Activated CD4-positive, alpha-beta memory T cell treated with anti-CD3 and anti-CD28 coated beads for 36 hours (primary cell): ENCODE results near the gene TOB1. TPM values are rescaled to one million over a fixed set of nuclear protein-coding genes. Genes with fewer than 3 reads are reported as not detected.

Experiments
- CTCF ChIA-PET: fragments of 350-600 bp; sonication (Branson Sonifier 250); formaldehyde crosslinking; loops from one replicate; lab custom pipeline; 2021; ENCODE audit warnings: antibody characterized with exemption, inconsistent platforms; lab: Charles Lee
- POLR2A ChIA-PET: fragments of 350-600 bp; sonication (Branson Sonifier 250); formaldehyde crosslinking; loops from one replicate; lab custom pipeline; 2021; ENCODE audit warnings: antibody characterized with exemption; lab: Charles Lee
- DNase-seq: peaks from one replicate; pipeline ENCODE4 v3.0.0-alpha.2; 2020
- H3K27ac Mint-ChIP-seq: one replicate; pipeline ENCODE4 v1.8.0; 2021; ENCODE audit warnings: mixed read lengths
- H3K27me3 Mint-ChIP-seq: one replicate; pipeline ENCODE4 v1.8.0; 2021; ENCODE audit warnings: mixed read lengths
- H3K36me3 Mint-ChIP-seq: one replicate; pipeline ENCODE4 v1.8.0; 2021; ENCODE audit warnings: mixed read lengths
- H3K4me1 Mint-ChIP-seq: one replicate; pipeline ENCODE4 v1.8.0; 2021; ENCODE audit warnings: low read depth, mixed read lengths
- H3K4me3 Mint-ChIP-seq: one replicate; pipeline ENCODE4 v1.8.0; 2021; ENCODE audit warnings: mild to moderate bottlenecking, mixed read lengths
- H3K9me3 Mint-ChIP-seq: one replicate; pipeline ENCODE4 v1.8.0; 2021; ENCODE audit warnings: mixed read lengths
- intact Hi-C: fragments of 100-400 bp; cut with micrococcal nuclease; formaldehyde crosslinking; loops from one replicate; pipeline ENCODE4 v1.15.1; 2023
- total RNA-seq, 2 experiments: library from RNA; stranded (reverse); gene quantifications; one replicate each; pipeline ENCODE4 v1.2.3, GENCODE V29; 2021

TOB1 gene
- total RNA-seq, 2 experiments from 2014 or later, result 42.3 to 44.1 TPM

GRCh38 chr17:50834429-50835300, 31.5 kb downstream of the TOB1 start:
- no peaks in the 10 kb centered on the region for H3K36me3 Mint-ChIP-seq
- no peak overlapping the region for H3K27ac Mint-ChIP-seq
- no peak for DNase-seq
- no peaks in the 10 kb centered on the region for H3K4me1 Mint-ChIP-seq
- no peak overlapping the region for H3K4me3 Mint-ChIP-seq
- intact Hi-C loops, result no loop called here
- no peaks in the 10 kb centered on the region for H3K9me3 Mint-ChIP-seq
- ChIA-PET CTCF (interaction anchor here (0.7 to 1.1 kb wide), 2 partner anchors 18 kb away, joined by 3 to 4 read pairs; no protein-coding TSS in a partner anchor), POLR2A (no interaction called here)
- peaks cover 17% of the 10 kb centered on the region for H3K27me3 Mint-ChIP-seq

DNA sequence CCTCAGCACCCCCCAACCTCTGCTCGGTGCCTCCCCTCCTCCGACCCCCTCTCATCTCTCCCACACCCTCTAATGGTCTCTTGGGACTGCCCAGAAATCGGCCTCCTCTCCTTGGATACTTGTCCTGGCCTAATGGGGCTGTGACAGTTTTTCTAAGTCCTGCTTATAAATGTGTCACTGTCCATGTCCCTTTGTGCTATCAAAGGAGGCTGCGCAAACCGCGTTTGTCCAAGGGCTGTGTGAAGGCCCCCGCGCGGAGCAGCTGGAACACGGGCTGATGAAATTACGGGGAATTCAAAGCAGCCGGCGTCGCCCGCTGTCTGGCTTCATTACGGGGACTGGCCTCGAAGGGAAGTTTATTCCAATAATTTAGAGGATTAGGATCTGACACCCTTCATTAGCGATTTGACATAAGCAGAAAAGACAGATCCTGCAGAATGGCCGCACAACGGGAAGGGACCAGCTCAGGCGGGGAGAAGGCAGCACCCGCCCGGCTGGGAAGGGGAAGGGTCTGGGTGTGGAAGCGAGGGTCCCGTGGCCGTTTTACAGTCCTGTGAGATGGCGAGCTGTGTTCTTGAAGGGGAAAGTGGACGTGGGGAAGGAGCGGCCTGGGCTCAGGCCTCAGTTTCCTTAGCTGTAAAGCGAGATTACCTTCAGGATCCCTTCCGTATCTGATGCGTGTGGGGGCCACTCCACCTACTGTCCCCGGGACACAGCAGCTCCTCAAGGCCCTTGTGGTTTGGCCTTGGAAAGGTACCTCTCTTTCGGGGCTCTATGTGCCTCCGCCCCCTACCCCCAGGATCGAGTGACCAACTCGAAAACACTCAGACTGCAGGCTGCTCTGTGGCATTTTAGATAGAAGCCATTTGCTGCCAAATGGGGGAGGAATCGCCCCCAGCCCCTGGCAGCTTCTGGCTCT, 32.4 kb downstream of the TOB1 start:
- Mint-ChIP-seq H3K4me3 (no peak overlapping the region), H3K27ac (no peak overlapping the region), H3K36me3 (no peaks in the 10 kb centered on the region), H3K27me3 (peaks cover 17% of the 10 kb centered on the region), H3K4me1 (peaks cover 2% of the 10 kb centered on the region), H3K9me3 (no peaks in the 10 kb centered on the region)
- intact Hi-C loops, result no loop called here
- no peak for DNase-seq
- ChIA-PET POLR2A (no interaction called here), CTCF (interaction anchor here (0.7 to 1.2 kb wide), 3 partner anchors 17 to 50 kb away, joined by 3 to 4 read pairs (median 3); no protein-coding TSS in a partner anchor)

DNA sequence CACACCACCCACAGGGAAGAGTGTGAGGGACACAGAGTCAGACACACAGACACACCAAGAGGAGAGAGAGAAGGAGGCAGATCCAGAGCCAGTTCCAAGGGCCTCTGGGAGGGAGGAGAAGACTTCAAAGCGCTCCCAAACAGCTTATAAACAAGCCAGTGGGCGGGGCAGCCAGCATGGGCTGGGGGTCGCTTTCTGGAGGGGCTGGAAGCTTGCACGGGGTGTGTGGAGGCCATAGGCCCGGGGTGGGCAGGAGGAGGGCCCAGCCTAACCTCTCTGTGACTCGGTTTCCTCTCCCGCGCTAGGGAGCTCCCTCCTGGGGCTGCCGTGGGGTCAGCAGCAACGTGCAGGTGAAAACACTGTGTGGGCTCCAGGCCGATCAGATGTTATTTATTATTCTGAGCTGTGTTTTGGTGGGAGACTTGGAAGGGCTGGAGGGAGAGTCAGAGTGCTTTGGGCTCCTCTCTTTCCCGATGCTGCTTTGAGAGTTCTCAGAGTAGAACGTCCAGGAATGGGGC, 33.2 kb downstream of the TOB1 start:
- intact Hi-C loops, result no loop called here
- peaks cover 17% of the 10 kb centered on the region for H3K27me3 Mint-ChIP-seq
- no peaks in the 10 kb centered on the region for H3K36me3 Mint-ChIP-seq
- no peak for DNase-seq
- no peak overlapping the region for H3K4me3 Mint-ChIP-seq
- no peaks in the 10 kb centered on the region for H3K9me3 Mint-ChIP-seq
- ChIA-PET CTCF (interaction anchor here (1.1 to 1.2 kb wide), 2 partner anchors 19 to 49 kb away, joined by 3 to 4 read pairs; no protein-coding TSS in a partner anchor), POLR2A (no interaction called here)
- H3K4me1 Mint-ChIP-seq, result peaks cover 2% of the 10 kb centered on the region
- H3K27ac Mint-ChIP-seq, result no peak overlapping the region

DNA sequence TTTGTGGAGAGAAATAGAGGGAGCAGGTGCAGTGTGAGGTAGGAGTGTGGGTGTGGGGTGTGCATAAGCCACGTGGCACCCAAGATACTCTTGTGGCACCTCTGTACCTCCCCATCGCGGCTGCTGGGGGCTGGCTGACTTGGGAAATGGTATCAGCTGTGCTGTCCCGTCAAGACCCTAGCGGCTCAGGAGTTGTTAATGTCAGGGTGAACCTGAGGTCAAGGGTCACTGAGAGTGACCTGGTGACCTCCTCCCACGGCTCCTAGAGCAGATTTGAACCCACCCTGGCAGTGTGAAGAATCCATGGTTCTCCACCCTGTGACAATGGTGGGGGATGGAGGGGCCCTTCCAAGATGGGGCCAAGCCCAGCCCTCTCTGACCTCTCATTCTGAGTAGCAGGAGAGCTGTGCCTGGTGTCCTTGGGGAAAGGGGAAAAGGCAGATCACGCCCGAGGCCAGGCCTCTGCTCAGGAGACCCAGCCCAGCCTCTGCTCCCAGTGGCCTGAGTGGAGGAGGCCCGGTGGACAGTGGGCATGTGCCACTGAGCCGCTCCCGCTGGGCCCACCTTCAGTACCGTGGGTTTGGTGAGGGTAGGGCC, 33.8 kb downstream of the TOB1 start:
- H3K27ac Mint-ChIP-seq, result no peak overlapping the region
- peaks cover 2% of the 10 kb centered on the region for H3K4me1 Mint-ChIP-seq
- H3K36me3 Mint-ChIP-seq, result no peaks in the 10 kb centered on the region
- H3K4me3 Mint-ChIP-seq, result no peak overlapping the region
- ChIA-PET POLR2A (no interaction called here), CTCF (interaction anchor here (1.1 to 1.2 kb wide), 2 partner anchors 20 to 48 kb away, joined by 3 to 4 read pairs; no protein-coding TSS in a partner anchor)
- DNase-seq, result no peak
- peaks cover 17% of the 10 kb centered on the region for H3K27me3 Mint-ChIP-seq
- intact Hi-C loops, result no loop called here
- no peaks in the 10 kb centered on the region for H3K9me3 Mint-ChIP-seq

DNA sequence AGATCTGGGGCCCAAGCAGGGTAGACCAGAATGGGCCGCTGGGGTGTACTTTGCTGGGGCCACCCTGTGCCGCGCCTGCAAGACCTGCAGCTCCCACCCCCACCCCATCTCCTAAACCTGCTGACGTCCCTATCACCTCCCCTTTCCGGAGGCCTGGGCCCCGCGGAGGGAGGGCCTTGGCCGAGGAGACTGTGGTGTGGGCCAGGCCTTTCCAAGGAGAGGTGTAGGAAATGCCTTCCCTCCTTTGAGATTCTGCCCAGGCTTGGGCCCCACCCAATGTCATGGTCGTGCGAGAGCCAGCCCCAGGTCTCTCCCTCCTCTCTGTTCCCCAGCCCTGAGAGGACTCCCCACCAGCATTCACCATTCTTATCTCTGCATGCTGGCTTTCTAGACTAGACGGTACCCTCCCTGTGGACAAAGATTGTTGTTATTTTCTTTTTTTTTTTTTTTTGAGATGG, 34.7 kb downstream of the TOB1 start:
- Mint-ChIP-seq H3K27ac (no peak overlapping the region), H3K27me3 (peaks cover 17% of the 10 kb centered on the region), H3K4me3 (no peak overlapping the region), H3K4me1 (peaks cover 2% of the 10 kb centered on the region), H3K36me3 (no peaks in the 10 kb centered on the region), H3K9me3 (no peaks in the 10 kb centered on the region)
- intact Hi-C loops, result no loop called here
- ChIA-PET CTCF (no interaction called here), POLR2A (no interaction called here)
- DNase-seq, result no peak

GRCh38 chr17:50830994-50831393, 35.2 kb downstream of the TOB1 start:
- peaks cover 2% of the 10 kb centered on the region for H3K4me1 Mint-ChIP-seq
- H3K4me3 Mint-ChIP-seq, result no peak overlapping the region
- no peaks in the 10 kb centered on the region for H3K36me3 Mint-ChIP-seq
- no peak overlapping the region for H3K27ac Mint-ChIP-seq
- H3K27me3 Mint-ChIP-seq, result peaks cover 17% of the 10 kb centered on the region
- ChIA-PET POLR2A (no interaction called here), CTCF (interaction anchor here (1.0 to 1.4 kb wide), 5 partner anchors 11 to 48 kb away, joined by 3 to 5 read pairs (median 4); no protein-coding TSS in a partner anchor)
- intact Hi-C loops, result no loop called here
- H3K9me3 Mint-ChIP-seq, result no peaks in the 10 kb centered on the region
- no peak for DNase-seq

GRCh38 chr17:50830352-50830751, 35.8 kb downstream of the TOB1 start:
- ChIA-PET CTCF (interaction anchor here (1.0 to 1.4 kb wide), 5 partner anchors 12 to 48 kb away, joined by 3 to 5 read pairs (median 4); no protein-coding TSS in a partner anchor), POLR2A (no interaction called here)
- no peak overlapping the region for H3K4me3 Mint-ChIP-seq
- H3K9me3 Mint-ChIP-seq, result no peaks in the 10 kb centered on the region
- no peak overlapping the region for H3K27ac Mint-ChIP-seq
- intact Hi-C loops, result no loop called here
- H3K27me3 Mint-ChIP-seq, result peaks cover 14% of the 10 kb centered on the region
- DNase-seq, result no peak
- no peaks in the 10 kb centered on the region for H3K36me3 Mint-ChIP-seq
- peaks cover 2% of the 10 kb centered on the region for H3K4me1 Mint-ChIP-seq

- Mint-ChIP-seq H3K4me3 (no peak overlapping the region), H3K36me3 (no peaks in the 10 kb centered on the region), H3K27ac (no peak overlapping the region), H3K27me3 (peaks cover 6% of the 10 kb centered on the region), H3K9me3 (no peaks in the 10 kb centered on the region), H3K4me1 (peaks cover 2% of the 10 kb centered on the region)
- intact Hi-C loops, result no loop called here
- POLR2A ChIA-PET, result no interaction called here
- CTCF ChIA-PET, result interaction anchor here (0.9 to 1.6 kb wide), 4 partner anchors 10 to 45 kb away, joined by 3 to 4 read pairs (median 3); no protein-coding TSS in a partner anchor
- DNase-seq, result no peak
These were observed 36.8 kb downstream of the TOB1 start for GRCh38 chr17:50829332-50829731.

GRCh38 chr17:50828508-50829170, 37.5 kb downstream of the TOB1 start:
- intact Hi-C loops, result no loop called here
- peaks cover 2% of the 10 kb centered on the region for H3K4me1 Mint-ChIP-seq
- CTCF ChIA-PET, result interaction anchor here (0.6 to 1.6 kb wide), 4 partner anchors 10 to 47 kb away, joined by 3 to 4 read pairs (median 3); no protein-coding TSS in a partner anchor
- no peak overlapping the region for H3K4me3 Mint-ChIP-seq
- no peaks in the 10 kb centered on the region for H3K9me3 Mint-ChIP-seq
- DNase-seq, result no peak
- no peak overlapping the region for H3K27ac Mint-ChIP-seq
- peaks cover 2% of the 10 kb centered on the region for H3K27me3 Mint-ChIP-seq
- no peaks in the 10 kb centered on the region for H3K36me3 Mint-ChIP-seq
- POLR2A ChIA-PET, result no interaction called here

GRCh38 chr17:50825188-50825587, 41.0 kb downstream of the TOB1 start:
- Mint-ChIP-seq H3K36me3 (no peaks in the 10 kb centered on the region), H3K27me3 (no peaks in the 10 kb centered on the region), H3K4me3 (no peak overlapping the region), H3K4me1 (peaks cover 2% of the 10 kb centered on the region), H3K27ac (no peak overlapping the region), H3K9me3 (no peaks in the 10 kb centered on the region)
- intact Hi-C loops, result no loop called here
- CTCF ChIA-PET, result interaction anchor here (1.1 kb wide), 2 partner anchors 17 to 42 kb away, joined by 3 read pairs; no protein-coding TSS in a partner anchor
- no peak for DNase-seq
- POLR2A ChIA-PET, result no interaction called here

GRCh38 chr17:50824429-50824828, 41.7 kb downstream of the TOB1 start:
- H3K27ac Mint-ChIP-seq, result no peak overlapping the region
- no peaks in the 10 kb centered on the region for H3K9me3 Mint-ChIP-seq
- no peaks in the 10 kb centered on the region for H3K36me3 Mint-ChIP-seq
- ChIA-PET POLR2A (no interaction called here), CTCF (interaction anchor here (1.1 kb wide), 2 partner anchors 17 to 42 kb away, joined by 3 read pairs; no protein-coding TSS in a partner anchor)
- no peaks in the 10 kb centered on the region for H3K27me3 Mint-ChIP-seq
- no peak overlapping the region for H3K4me3 Mint-ChIP-seq
- DNase-seq, result no peak
- intact Hi-C loops, result no loop called here
- H3K4me1 Mint-ChIP-seq, result peaks cover 2% of the 10 kb centered on the region
